ENCODE measurements around the gene PLAAT4. TPM values are rescaled to one million over a fixed set of nuclear protein-coding genes. Genes with fewer than 3 reads are reported as not detected.

PLAAT4 gene
- total and polyA plus RNA-seq, 2 of the 8 experiments (the other 6 are each of a cell fraction or from before 2014, with no cell fraction given) = 2.8 to 4.1 TPM

DNA sequence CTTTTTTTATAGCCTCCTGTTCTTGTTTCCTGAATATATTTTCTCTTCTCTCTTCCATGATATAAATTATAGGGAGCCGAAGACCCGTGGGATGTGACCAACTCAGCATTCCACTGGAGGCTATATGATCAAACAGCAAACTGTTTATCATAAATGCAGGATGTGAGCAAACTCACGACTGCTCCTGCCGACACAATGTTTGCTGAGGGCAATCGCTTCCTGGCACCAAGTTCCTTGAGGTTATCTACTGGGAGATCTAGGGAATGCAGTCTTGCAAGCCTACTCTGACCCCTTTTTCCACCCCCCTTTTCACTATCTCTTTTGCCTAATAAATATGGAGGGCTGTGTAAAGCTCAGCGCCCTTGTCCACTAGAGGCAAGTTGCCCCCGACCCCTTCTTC is 13.5 kb upstream of the PLAAT4 start (continued):
- no peak for TF ChIP-seq RNF2 (IDR thresholded peaks at IDR 0.05; ENCODE audit: borderline replicate concordance, low read depth, low read length, missing control alignments, poor library complexity, severe bottlenecking)
- TF ChIP-seq GTF2F1 (IDR thresholded peaks at IDR 0.05; ENCODE audit: borderline replicate concordance, low read depth, low read length) = no peak
- no peak for TF ChIP-seq POU5F1 (IDR thresholded peaks at IDR 0.05; ENCODE audit: low read depth, low read length)
- TF ChIP-seq GABPA (IDR thresholded peaks at IDR 0.05; ENCODE audit: borderline replicate concordance, insufficient read depth, low read length) = no peak
- no peak for TF ChIP-seq EP300 (IDR thresholded peaks at IDR 0.05; ENCODE audit: borderline replicate concordance in 1 of 2, low read depth in 2 of 2, low read length in 2 of 2)
- no peak for TF ChIP-seq FOSL1 (IDR thresholded peaks at IDR 0.05; ENCODE audit: insufficient read depth, low read depth, low read length)
- no peak for TF ChIP-seq SAP30 (IDR thresholded peaks at IDR 0.05; ENCODE audit: insufficient read depth, insufficient replicate concordance, low read length)
- no peak for TF ChIP-seq SIN3A (conservative IDR thresholded peaks at IDR 0.05 in 1 of 2, IDR thresholded peaks at IDR 0.05 in 1 of 2; ENCODE audit: low read depth in 1 of 2, low read length in 2 of 2)

Measured in H1 (cell line).